IPS-18a (cell line): ENCODE data around the gene PHKG1.

Experiments used
- H3K27ac ChIP-seq: one replicate; pipeline ENCODE4 v1.5.1; 2013; ENCODE audit warnings: low read length
- H3K27me3 ChIP-seq: one replicate; pipeline ENCODE4 v1.6.1; 2013; ENCODE audit warnings: mild to moderate bottlenecking, low read length; ENCODE audit not compliant: control insufficient read depth, insufficient read depth
- H3K36me3 ChIP-seq: one replicate; pipeline ENCODE4 v1.6.1; 2013; ENCODE audit warnings: low read depth, low read length; ENCODE audit not compliant: control insufficient read depth
- H3K4me1 ChIP-seq: one replicate; pipeline ENCODE4 v1.6.1; 2013; ENCODE audit warnings: low read depth, low read length; ENCODE audit not compliant: control insufficient read depth
- H3K4me3 ChIP-seq: one replicate; pipeline ENCODE4 v1.5.1; 2013; ENCODE audit warnings: low read length
- H3K9ac ChIP-seq: one replicate; pipeline ENCODE4 v1.6.1; 2013; ENCODE audit warnings: mild to moderate bottlenecking, low read length, moderate library complexity
- H3K9me3 ChIP-seq: one replicate; pipeline ENCODE4 v1.6.1; 2013; ENCODE audit warnings: low read depth, low read length; ENCODE audit not compliant: control insufficient read depth

The PHKG1 gene

DNA sequence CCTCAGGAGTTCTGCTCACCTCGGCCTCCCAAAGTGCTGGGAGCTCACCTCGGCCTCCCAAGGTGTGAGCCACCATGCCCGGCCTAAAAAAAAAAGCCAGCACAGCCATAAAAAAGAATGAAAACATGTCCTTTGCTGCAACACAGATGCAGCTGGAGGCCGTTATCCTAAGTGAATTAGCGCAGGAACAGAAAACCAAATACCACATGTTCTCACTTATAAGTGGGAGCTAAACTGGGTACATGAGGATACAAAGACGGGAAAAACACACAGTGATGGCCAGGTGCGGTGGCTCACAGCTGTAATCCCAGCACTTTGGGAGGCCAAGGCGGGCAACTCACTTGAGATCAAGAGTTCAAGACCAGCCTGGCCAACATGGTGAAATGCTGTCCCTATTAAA is 62.4 kb downstream of the PHKG1 start:
- no peak overlapping the region for H3K9ac ChIP-seq

More for the DNA sequence above, 62.4 kb downstream of the PHKG1 start:
- no peaks in the 10 kb centered on the region for H3K4me1 ChIP-seq
- H3K4me3 ChIP-seq = no peak overlapping the region
- peaks cover 39% of the 10 kb centered on the region for H3K36me3 ChIP-seq
- no peaks in the 10 kb centered on the region for H3K9me3 ChIP-seq
- H3K27ac ChIP-seq = no peak overlapping the region
- H3K27me3 ChIP-seq = no peaks in the 10 kb centered on the region
